ENCODE measurements around the gene ARL2BP. TPM values are rescaled to one million over a fixed set of nuclear protein-coding genes. Genes with fewer than 3 reads are reported as not detected.

ARL2BP gene
- total RNA-seq, 2 donors from 2014 or later, result 54.7 to 64.0 TPM

DNA sequence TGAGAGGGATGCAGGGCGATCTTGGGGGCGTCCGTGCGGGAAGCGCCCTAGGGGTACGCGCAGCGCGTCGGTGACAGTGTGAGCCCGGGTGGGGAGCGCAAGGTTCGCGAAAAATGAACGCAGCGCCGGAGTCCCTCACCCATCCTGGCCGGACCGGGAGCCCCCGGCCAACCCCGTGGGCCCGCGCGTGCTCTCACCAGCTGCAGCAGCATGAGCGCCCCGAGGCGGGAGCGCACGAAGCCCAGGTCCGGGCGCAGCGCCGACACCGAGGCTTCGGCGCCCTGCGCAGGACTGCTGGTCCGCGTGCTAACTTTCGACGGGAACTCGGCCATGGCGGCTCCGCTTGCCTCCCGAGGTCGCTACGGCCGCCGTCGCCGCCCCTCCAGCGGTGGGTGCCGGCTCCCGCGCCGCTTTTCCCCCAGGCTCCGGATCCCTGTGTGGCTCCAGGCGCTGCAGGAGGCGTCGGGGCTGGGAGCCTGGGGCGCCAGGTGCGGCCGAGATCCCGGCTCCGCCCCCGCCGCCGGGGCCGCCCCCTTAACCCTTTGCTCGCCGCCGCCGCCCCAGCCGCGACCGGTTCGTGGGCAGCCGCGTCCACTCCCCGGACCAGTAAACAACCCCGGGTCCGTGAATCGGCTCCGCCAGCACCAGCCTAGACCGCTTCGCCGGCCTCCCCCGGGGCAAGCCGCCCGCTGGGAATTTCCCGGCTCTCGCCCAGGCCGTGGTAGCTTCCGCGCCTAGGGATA is 39.3 kb downstream of the ARL2BP start, which contains the start of gene PLLP:
PLLP (minus strand) TSS at position 464 of the 743 bp plus-strand sequence; CDS start at position 332, 132 bp downstream.
- Histone ChIP-seq H3K9me3 (no peaks in the 10 kb centered on the region), H3K27ac (no peak within 1 kb of the TSS), H3K27me3 (replicated peaks; ENCODE audit: insufficient read depth) (peaks cover 4% of the 10 kb centered on the region), H3K36me3 (no peaks in the 10 kb centered on the region), H3K4me3 (peak within 1 kb of the TSS; percentile 80), H3K4me1 (ENCODE audit: control insufficient read depth in 1 of 2, low read depth in 2 of 2) (peaks cover 6 to 15% of the 10 kb centered on the region in 2 donors)
- TF ChIP-seq, protein P1, sequence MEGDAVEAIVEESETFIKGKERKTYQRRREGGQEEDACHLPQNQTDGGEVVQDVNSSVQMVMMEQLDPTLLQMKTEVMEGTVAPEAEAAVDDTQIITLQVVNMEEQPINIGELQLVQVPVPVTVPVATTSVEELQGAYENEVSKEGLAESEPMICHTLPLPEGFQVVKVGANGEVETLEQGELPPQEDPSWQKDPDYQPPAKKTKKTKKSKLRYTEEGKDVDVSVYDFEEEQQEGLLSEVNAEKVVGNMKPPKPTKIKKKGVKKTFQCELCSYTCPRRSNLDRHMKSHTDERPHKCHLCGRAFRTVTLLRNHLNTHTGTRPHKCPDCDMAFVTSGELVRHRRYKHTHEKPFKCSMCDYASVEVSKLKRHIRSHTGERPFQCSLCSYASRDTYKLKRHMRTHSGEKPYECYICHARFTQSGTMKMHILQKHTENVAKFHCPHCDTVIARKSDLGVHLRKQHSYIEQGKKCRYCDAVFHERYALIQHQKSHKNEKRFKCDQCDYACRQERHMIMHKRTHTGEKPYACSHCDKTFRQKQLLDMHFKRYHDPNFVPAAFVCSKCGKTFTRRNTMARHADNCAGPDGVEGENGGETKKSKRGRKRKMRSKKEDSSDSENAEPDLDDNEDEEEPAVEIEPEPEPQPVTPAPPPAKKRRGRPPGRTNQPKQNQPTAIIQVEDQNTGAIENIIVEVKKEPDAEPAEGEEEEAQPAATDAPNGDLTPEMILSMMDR (IDR thresholded peaks at IDR 0.05), result no peak
- DNase-seq (ENCODE audit: low spot score) (no peak), ATAC-seq (ENCODE audit: insufficient number of reproducible peaks, low FRiP score, low read depth) (peak; percentile 23)

DNA sequence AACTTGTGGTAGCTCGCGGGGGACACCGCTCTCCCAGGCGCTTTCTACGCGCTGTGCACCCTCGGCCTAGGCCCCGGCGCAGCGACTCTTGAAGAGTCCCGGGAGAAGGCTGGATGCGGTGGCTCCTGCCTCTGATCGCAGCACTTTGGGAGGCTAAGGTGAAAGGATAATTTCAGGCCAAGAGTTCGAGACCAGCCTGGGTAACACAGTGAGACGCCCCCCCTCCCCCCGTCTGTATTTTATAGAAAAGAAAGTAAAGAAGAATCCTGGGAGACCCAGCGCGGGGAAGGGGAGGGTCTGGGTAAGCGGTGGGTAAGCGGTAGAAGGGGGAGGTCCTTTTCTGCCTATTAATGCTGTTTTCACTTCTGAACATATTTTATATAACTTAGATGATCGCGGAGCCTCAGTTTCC is 39.9 kb downstream of the ARL2BP start:
- TF ChIP-seq, protein P1 (IDR thresholded peaks at IDR 0.05), result no peak
- H3K36me3 ChIP-seq, result no peaks in the 10 kb centered on the region
- H3K4me3 ChIP-seq, result peak overlapping the region; percentile 80
- H3K4me1 ChIP-seq (ENCODE audit: control insufficient read depth in 1 of 2, low read depth in 2 of 2), result peaks cover 6 to 15% of the 10 kb centered on the region in 2 donors
- no peak for ATAC-seq (ENCODE audit: insufficient number of reproducible peaks, low FRiP score, low read depth)
- H3K27ac ChIP-seq, result no peak overlapping the region
- no peak for DNase-seq (ENCODE audit: low spot score)
- no peaks in the 10 kb centered on the region for H3K9me3 ChIP-seq
- peaks cover 4% of the 10 kb centered on the region for H3K27me3 ChIP-seq (replicated peaks; ENCODE audit: insufficient read depth)

DNA sequence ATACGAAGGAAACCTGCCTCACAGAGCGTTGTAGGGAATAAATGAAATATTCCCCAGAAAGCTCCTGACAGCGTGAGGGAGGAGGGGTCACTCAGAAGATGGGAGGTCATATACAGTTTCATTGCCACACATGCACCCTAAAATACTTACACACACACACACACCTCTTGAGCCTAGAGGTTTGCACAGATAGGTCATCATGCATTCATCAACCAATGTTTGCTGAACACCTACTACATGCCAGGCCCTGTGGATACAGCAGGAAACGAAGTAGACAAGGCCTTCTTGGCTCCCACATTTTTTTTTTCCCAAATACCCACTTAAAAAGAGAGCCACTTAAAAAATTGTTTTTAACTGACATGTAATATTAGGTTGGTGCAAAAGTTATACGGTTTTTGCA is 40.3 kb downstream of the ARL2BP start:
- Histone ChIP-seq H3K9me3 (no peaks in the 10 kb centered on the region), H3K4me3 (no peak overlapping the region), H3K27ac (no peak overlapping the region), H3K4me1 (ENCODE audit: control insufficient read depth in 1 of 2, low read depth in 2 of 2) (peaks cover 6 to 15% of the 10 kb centered on the region in 2 donors), H3K27me3 (replicated peaks; ENCODE audit: insufficient read depth) (peaks cover 4% of the 10 kb centered on the region), H3K36me3 (no peaks in the 10 kb centered on the region)
- DNase-seq (ENCODE audit: low spot score) (no peak), ATAC-seq (ENCODE audit: insufficient number of reproducible peaks, low FRiP score, low read depth) (no peak)
- TF ChIP-seq, protein P1 (IDR thresholded peaks at IDR 0.05), result no peak

DNA sequence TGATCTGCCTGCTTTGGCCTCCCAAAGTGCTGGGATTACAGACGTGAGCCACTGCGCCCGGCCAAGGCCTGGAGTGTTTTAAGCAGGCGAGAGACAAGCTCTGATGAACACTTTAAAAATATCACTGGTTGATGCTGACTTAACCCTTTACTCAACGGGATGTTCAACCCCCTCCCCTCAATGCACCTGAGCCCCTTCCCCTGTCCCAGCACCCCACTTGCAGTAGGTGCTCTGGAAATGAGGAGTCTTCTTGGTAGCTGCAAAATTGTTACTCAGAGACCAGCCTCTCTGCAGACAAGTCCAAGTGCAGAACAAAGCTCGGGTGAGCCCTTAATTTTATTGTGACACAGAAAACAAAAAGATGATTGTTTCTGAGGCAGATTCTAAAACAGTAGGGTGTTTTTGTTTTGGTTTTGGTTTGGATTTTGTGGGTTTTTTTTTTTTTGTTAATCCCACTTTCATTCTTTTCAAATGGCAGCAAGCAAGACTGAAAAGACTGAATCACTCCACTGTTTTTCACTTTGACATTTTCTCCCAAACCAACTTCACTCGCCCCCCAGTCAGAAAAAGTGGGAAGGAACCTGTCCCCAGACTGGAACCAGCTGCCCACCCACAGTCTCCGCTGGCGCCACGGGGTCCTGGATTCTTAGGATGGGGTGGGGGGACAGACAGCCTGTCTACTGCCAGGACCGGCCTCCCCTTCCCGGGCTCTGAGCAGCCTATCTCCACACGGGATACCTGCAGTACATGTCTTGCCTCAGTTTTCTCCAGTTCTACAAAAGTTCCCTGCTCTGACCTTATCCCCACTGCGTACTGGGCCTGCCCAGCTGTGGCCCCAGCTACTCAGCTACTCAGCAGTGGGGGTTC is 44.6 kb downstream of the ARL2BP start:
- H3K4me1 ChIP-seq (ENCODE audit: control insufficient read depth in 1 of 2, low read depth in 2 of 2), result peaks cover 4 to 5% of the 10 kb centered on the region in 2 donors
- TF ChIP-seq, protein P1 (IDR thresholded peaks at IDR 0.05), result no peak
- ATAC-seq (ENCODE audit: insufficient number of reproducible peaks, low FRiP score, low read depth), result no peak
- DNase-seq (ENCODE audit: low spot score), result no peak
- H3K27ac ChIP-seq, result no peak overlapping the region
- no peaks in the 10 kb centered on the region for H3K9me3 ChIP-seq
- H3K36me3 ChIP-seq, result no peaks in the 10 kb centered on the region
- H3K4me3 ChIP-seq, result no peak overlapping the region
- H3K27me3 ChIP-seq (replicated peaks; ENCODE audit: insufficient read depth), result no peaks in the 10 kb centered on the region

DNA sequence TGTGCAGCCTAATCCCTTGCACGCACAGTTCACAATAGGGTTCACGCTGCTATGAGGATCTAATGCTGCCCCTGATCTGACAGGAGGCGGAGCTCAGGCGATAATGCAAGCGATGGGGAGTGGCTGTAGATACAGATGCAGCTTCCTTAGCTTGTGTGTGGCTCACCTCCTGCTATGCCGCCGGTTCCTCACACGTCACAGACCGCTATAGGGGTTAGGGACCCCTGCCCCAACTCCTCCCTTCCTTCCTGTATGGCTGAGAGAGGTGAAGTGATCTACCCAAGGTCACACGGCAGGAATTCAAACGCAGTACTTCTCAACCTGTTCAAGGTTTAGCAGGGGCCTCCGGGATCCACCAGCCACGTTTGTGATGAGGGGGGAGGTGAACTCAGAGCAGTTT is 52.8 kb downstream of the ARL2BP start:
- Histone ChIP-seq H3K4me1 (ENCODE audit: control insufficient read depth in 1 of 2, low read depth in 2 of 2) (peaks cover 2 to 14% of the 10 kb centered on the region in 2 donors), H3K27ac (no peak overlapping the region), H3K4me3 (no peak overlapping the region), H3K36me3 (no peaks in the 10 kb centered on the region), H3K27me3 (replicated peaks; ENCODE audit: insufficient read depth) (no peaks in the 10 kb centered on the region), H3K9me3 (no peaks in the 10 kb centered on the region)
- TF ChIP-seq, protein P1 (IDR thresholded peaks at IDR 0.05), result no peak
- ATAC-seq (ENCODE audit: insufficient number of reproducible peaks, low FRiP score, low read depth) (no peak), DNase-seq (ENCODE audit: low spot score) (no peak)
